GM21528 (cell line): ENCODE measurements around the gene MED15.

Experiments
- ATAC-seq: cut with Tn5 transposase; IDR thresholded peaks from one replicate; pipeline ENCODE4 v1.9.1; 2021; ENCODE audit warnings: mild to moderate bottlenecking, moderate library complexity; ENCODE audit not compliant: unreplicated experiment, low FRiP score

The MED15 gene

GRCh38 chr22:20550057-20550817 lies 42.8 kb downstream of the MED15 start:
- ATAC-seq: no peak

GRCh38 chr22:20550851-20551744 lies 43.7 kb downstream of the MED15 start:
- no peak for ATAC-seq

- no peak for ATAC-seq
Observed at GRCh38 chr22:20551805-20552442, 44.5 kb downstream of the MED15 start.

- no peak for ATAC-seq
Observed at GRCh38 chr22:20552443-20553401, 45.3 kb downstream of the MED15 start.

GRCh38 chr22:20553947-20554741 lies 46.7 kb downstream of the MED15 start:
- ATAC-seq: no peak

- no peak for ATAC-seq
Observed at GRCh38 chr22:20554824-20555223, 47.4 kb downstream of the MED15 start.

- ATAC-seq: no peak
Observed at GRCh38 chr22:20558534-20558933, 51.1 kb downstream of the MED15 start.

GRCh38 chr22:20559174-20559760 lies 51.9 kb downstream of the MED15 start:
- ATAC-seq: no peak

- ATAC-seq: no peak
Observed at GRCh38 chr22:20560716-20561115, 53.3 kb downstream of the MED15 start.

GRCh38 chr22:20561882-20562281 lies 54.5 kb downstream of the MED15 start:
- no peak for ATAC-seq

GRCh38 chr22:20562607-20563465 lies 55.4 kb downstream of the MED15 start:
- ATAC-seq: no peak

GRCh38 chr22:20563466-20563906 lies 56.1 kb downstream of the MED15 start:
- ATAC-seq: no peak

GRCh38 chr22:20563941-20564371 lies 56.5 kb downstream of the MED15 start:
- ATAC-seq: no peak

- no peak for ATAC-seq
Observed at GRCh38 chr22:20565079-20565734, 57.8 kb downstream of the MED15 start.

GRCh38 chr22:20565761-20566160 lies 58.4 kb downstream of the MED15 start:
- no peak for ATAC-seq

- ATAC-seq: no peak
Observed at GRCh38 chr22:20566420-20567260, 59.2 kb downstream of the MED15 start.
